Measurements from ENCODE around the gene MPG. TPM values are rescaled to one million over a fixed set of nuclear protein-coding genes. Genes with fewer than 3 reads are reported as not detected.

Gene MPG
- total and polyA plus RNA-seq, 2 of the 8 experiments (the other 6 are each of a cell fraction or from before 2014, with no cell fraction given): 37.6 to 83.7 TPM

DNA sequence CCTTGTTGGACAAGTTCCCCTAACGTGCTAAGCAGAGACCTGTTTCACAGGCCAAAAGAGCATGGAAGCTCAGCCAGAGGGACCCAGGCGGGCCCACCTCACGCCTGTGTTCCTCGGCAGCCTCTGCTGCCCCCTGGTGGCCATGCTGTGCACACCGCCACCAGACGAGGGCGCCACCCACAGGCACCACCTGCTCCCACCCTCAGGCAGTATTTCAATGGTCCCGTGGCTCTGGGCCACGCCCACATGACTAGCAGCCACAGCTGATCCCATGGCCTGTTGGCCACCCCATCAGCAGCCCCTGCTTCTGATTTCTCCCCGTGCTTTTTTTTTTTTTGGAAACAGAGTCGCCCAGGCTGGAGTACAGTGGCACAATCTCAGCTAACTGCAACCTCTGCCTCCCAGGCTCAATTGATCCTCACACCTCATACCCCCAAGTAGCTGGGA is 18.9 kb downstream of the MPG start:
- Histone ChIP-seq H3K9me3 (ENCODE audit: insufficient read depth in 2 of 2, low read depth in 1 of 2, low read length in 1 of 2) (no peaks in the 10 kb centered on the region), H4K20me1 (replicated peaks in 1 of 2; ENCODE audit: control insufficient read depth in 1 of 2, insufficient read depth in 2 of 2, low read length in 2 of 2) (peaks cover 3 to 8% of the 10 kb centered on the region in 2 experiments), H3K79me2 (ENCODE audit: control insufficient read depth in 1 of 2, insufficient read depth in 2 of 2, low read length in 2 of 2) (no peaks in the 10 kb centered on the region), H2AK5ac (ENCODE audit: low read depth, low read length) (no peak overlapping the region), H3K79me1 (ENCODE audit: low read depth, low read length) (no peaks in the 10 kb centered on the region), H2BK120ac (replicated peaks; ENCODE audit: low read depth, low read length) (no peak overlapping the region), H3K56ac (replicated peaks; ENCODE audit: insufficient read length, low read depth, low read length) (no peak overlapping the region), H3K27ac (ENCODE audit: low read depth, low read length) (no peak overlapping the region), H4K8ac (ENCODE audit: extremely low read depth, insufficient read depth, low read length) (no peak overlapping the region), H3K4ac (replicated peaks; ENCODE audit: insufficient read length, low read depth, low read length) (no peak overlapping the region), H2BK12ac (ENCODE audit: low read depth, low read length) (no peak overlapping the region), H2BK5ac (ENCODE audit: low read depth, low read length) (no peak overlapping the region), H2BK15ac (ENCODE audit: low read length) (no peak overlapping the region), H3K23ac (ENCODE audit: insufficient read length) (no peak overlapping the region), H2BK20ac (ENCODE audit: low read length) (no peak overlapping the region), H4K5ac (ENCODE audit: insufficient read length, low read depth, low read length) (no peak overlapping the region), H3K27me3 (replicated peaks in 1 of 4; ENCODE audit: control insufficient read depth in 3 of 4, extremely low read depth in 1 of 4, insufficient read depth in 3 of 4, low read length in 3 of 4) (no peaks in the 10 kb centered on the region; a peak in 1 of 7 replicates), H3K4me3 (ENCODE audit: extremely low read depth in 1 of 4, insufficient read depth in 2 of 4, low read depth in 3 of 4, low read length in 4 of 4) (no peak overlapping the region), H3K4me1 (replicated peaks in 1 of 4; ENCODE audit: control insufficient read depth in 3 of 4, insufficient read depth in 4 of 4, low read length in 3 of 4) (no peaks in the 10 kb centered on the region), H3K14ac (ENCODE audit: insufficient read length) (no peak overlapping the region), H3K9ac (replicated peaks in 1 of 4; ENCODE audit: extremely low read depth in 1 of 4, low read depth in 3 of 4, low read length in 3 of 4) (no peak overlapping the region), H3K18ac (ENCODE audit: extremely low read depth, low read length) (no peak overlapping the region), H2AFZ (ENCODE audit: low read length) (no peak overlapping the region), H3K4me2 (ENCODE audit: insufficient read depth in 1 of 2, low read depth in 2 of 2, low read length in 2 of 2) (no peak overlapping the region), H4K91ac (replicated peaks; ENCODE audit: insufficient read length, low read length) (no peak overlapping the region), H3K23me2 (ENCODE audit: low read depth, low read length) (no peaks in the 10 kb centered on the region), H3K36me3 (ENCODE audit: control insufficient read depth in 2 of 4, insufficient read depth in 4 of 4, low read length in 3 of 4) (peaks cover 0 to 3% (median 0%) of the 10 kb centered on the region in 4 experiments; a peak in 2 of 8 replicates)
- DNase-seq (ENCODE audit: low read depth in 1 of 2, low spot score in 2 of 2) (peak; percentile 84 to 97), FAIRE-seq (peak; percentile 71)
- 11% methylated on average over 11 of the region's 11 CpGs; no CpG with 5 or more reads in 1 of the 2 experiments for WGBS, 2 experiments (ENCODE audit: extremely low coverage in 1 of 2, insufficient coverage in 1 of 2, insufficient read length in 1 of 2, insufficient replicate concordance in 2 of 2, low coverage in 1 of 2, low lambda C conversion rate in 2 of 2, missing lambda C conversion rate in 1 of 2)
- POLR2A ChIA-PET (ENCODE audit: partially characterized antibody): interaction anchor here (0.6 to 12.4 kb wide), 6 partner anchors 12 to 505 kb away, joined by 3 to 153 read pairs (median 6); partner anchors contain the start of gene RHBDF1
- CTCF ChIA-PET (ENCODE audit: partially characterized antibody): interaction anchor here (0.6 to 25.7 kb wide), 27 partner anchors 10 to 312 kb away, joined by 3 to 856 read pairs (median 5); partner anchors contain the start of genes HBQ1, MPG, POLR3K and RHBDF1
- TF ChIP-seq EP300 (IDR thresholded peaks at IDR 0.05; ENCODE audit: borderline replicate concordance in 1 of 2, low read depth in 2 of 2, low read length in 2 of 2) (no peak), RNF2 (IDR thresholded peaks at IDR 0.05; ENCODE audit: borderline replicate concordance, low read depth, low read length, missing control alignments, poor library complexity, severe bottlenecking) (no peak), SP2 (IDR thresholded peaks at IDR 0.05; ENCODE audit: low read length) (no peak), POLR2AphosphoS5 (IDR thresholded peaks at IDR 0.05; ENCODE audit: low read depth, low read length) (peak; percentile 39), SAP30 (IDR thresholded peaks at IDR 0.05; ENCODE audit: insufficient read depth, insufficient replicate concordance, low read length) (no peak), SP4 (IDR thresholded peaks at IDR 0.05; ENCODE audit: low read length) (no peak), CREB1 (IDR thresholded peaks at IDR 0.05) (peak; percentile 68; the same call in 1 of the 2 replicates), POU5F1 (IDR thresholded peaks at IDR 0.05; ENCODE audit: low read depth, low read length) (no peak), FOSL1 (IDR thresholded peaks at IDR 0.05; ENCODE audit: insufficient read depth, low read depth, low read length) (peak; percentile 81), ZNF274 (IDR thresholded peaks at IDR 0.05; ENCODE audit: borderline replicate concordance, extremely low read depth, low read length) (no peak)
- TF ChIP-seq, protein P1, sequence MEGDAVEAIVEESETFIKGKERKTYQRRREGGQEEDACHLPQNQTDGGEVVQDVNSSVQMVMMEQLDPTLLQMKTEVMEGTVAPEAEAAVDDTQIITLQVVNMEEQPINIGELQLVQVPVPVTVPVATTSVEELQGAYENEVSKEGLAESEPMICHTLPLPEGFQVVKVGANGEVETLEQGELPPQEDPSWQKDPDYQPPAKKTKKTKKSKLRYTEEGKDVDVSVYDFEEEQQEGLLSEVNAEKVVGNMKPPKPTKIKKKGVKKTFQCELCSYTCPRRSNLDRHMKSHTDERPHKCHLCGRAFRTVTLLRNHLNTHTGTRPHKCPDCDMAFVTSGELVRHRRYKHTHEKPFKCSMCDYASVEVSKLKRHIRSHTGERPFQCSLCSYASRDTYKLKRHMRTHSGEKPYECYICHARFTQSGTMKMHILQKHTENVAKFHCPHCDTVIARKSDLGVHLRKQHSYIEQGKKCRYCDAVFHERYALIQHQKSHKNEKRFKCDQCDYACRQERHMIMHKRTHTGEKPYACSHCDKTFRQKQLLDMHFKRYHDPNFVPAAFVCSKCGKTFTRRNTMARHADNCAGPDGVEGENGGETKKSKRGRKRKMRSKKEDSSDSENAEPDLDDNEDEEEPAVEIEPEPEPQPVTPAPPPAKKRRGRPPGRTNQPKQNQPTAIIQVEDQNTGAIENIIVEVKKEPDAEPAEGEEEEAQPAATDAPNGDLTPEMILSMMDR (IDR thresholded peaks at IDR 0.05; ENCODE audit: control extremely low read depth in 1 of 3, insufficient read depth in 1 of 3, low read depth in 1 of 3, low read length in 3 of 3): peak; percentile 100

All from H1 (cell line).